Measurements from ENCODE around the gene ZMIZ1. TPM values are rescaled to one million over a fixed set of nuclear protein-coding genes. Genes with fewer than 3 reads are reported as not detected.

The ZMIZ1 gene
- total and polyA plus RNA-seq, 2 experiments from 2014 or later: 9.2 to 30.9 TPM

GRCh38 chr10:79229830-79230327, 161.1 kb downstream of the ZMIZ1 start (continued):
- TF ChIP-seq REST (IDR thresholded peaks at IDR 0.05; ENCODE audit: unreplicated experiment) (no peak), EZH2 (IDR thresholded peaks at IDR 0.05; ENCODE audit: low read depth, unreplicated experiment) (no peak), JUNB (IDR thresholded peaks at IDR 0.05; ENCODE audit: unreplicated experiment) (no peak), POLR2AphosphoS5 (IDR thresholded peaks at IDR 0.05; ENCODE audit: low read depth) (no peak), CTCF (conservative IDR thresholded peaks at IDR 0.05; ENCODE audit: low read depth in 2 of 2) (no peak), ZNF114 (CRISPR knock-in tag; IDR thresholded peaks at IDR 0.05) (no peak), CREB1 (CRISPR knock-in tag; IDR thresholded peaks at IDR 0.05; ENCODE audit: low read depth) (no peak)

GRCh38 chr10:79230328-79230830, 161.6 kb downstream of the ZMIZ1 start:
- no peak overlapping the region; the same call in 1 of the 2 replicates for H3K4me3 ChIP-seq
- H3K9me3 Mint-ChIP-seq: no peaks in the 10 kb centered on the region
- no peak overlapping the region for H3K27ac ChIP-seq (ENCODE audit: low read depth)
- H3K36me3 Mint-ChIP-seq (ENCODE audit: low read depth): peaks cover 3% of the 10 kb centered on the region; the same call in 1 of the 3 replicates
- H4K20me1 ChIP-seq (replicated peaks; ENCODE audit: insufficient read depth): peaks cover 7% of the 10 kb centered on the region
- H3K79me2 ChIP-seq (replicated peaks; ENCODE audit: insufficient read depth): no peaks in the 10 kb centered on the region
- peaks cover 30% of the 10 kb centered on the region for H3K4me1 Mint-ChIP-seq
- H3K27me3 ChIP-seq (ENCODE audit: insufficient read depth): peaks cover 31% of the 10 kb centered on the region
- no peak overlapping the region for H2AFZ ChIP-seq
- TF ChIP-seq CREB1 (CRISPR knock-in tag; IDR thresholded peaks at IDR 0.05; ENCODE audit: low read depth) (peak; percentile 73), CTCF (conservative IDR thresholded peaks at IDR 0.05; ENCODE audit: low read depth in 2 of 2) (no peak)
- peak overlapping the region; percentile 84 for H3K27ac Mint-ChIP-seq
- peak overlapping the region; percentile 31 for H3K4me3 Mint-ChIP-seq
- H3K27me3 Mint-ChIP-seq (ENCODE audit: insufficient read depth, low read depth, poor library complexity): peaks cover 28% of the 10 kb centered on the region
- ATAC-seq (peak; percentile 90), DNase-seq (ENCODE audit: low spot score) (peak; percentile 87)
- H3F3A ChIP-seq (replicated peaks; ENCODE audit: low read depth): no peaks in the 10 kb centered on the region
- peaks cover 13% of the 10 kb centered on the region for H3K4me1 ChIP-seq (ENCODE audit: insufficient read depth)
- peak overlapping the region; percentile 28 for H3K4me2 ChIP-seq
- no peaks in the 10 kb centered on the region for H3K36me3 ChIP-seq (ENCODE audit: insufficient read depth)
- no peaks in the 10 kb centered on the region for H3K9me2 ChIP-seq (ENCODE audit: insufficient read depth)

Measured in GM23338 (cell line).